Raji (cell line): ENCODE results near the gene NMUR1.

ENCODE experiments used
- POLR2A ChIP-seq: IDR thresholded peaks from 2 replicates; pipeline ENCODE4 v1.6.1; 2011; ENCODE audit warnings: low read depth, low read length, control low read depth; ENCODE audit not compliant: insufficient read depth

Gene NMUR1

DNA sequence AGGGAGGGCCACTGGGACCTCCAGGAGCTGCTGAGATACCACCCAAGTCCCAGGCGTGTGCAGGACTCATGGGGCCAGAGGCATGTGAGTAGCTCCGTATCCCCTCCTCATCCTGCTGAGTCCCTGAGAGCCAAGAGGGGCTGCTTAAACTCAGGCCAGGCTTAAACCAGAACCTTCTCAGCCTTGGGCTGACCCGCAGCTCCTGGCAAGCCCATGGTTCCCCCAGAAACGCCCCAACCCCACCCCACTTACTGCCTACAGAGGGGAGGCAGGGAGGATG, 2.5 kb upstream of the NMUR1 start:
- TF ChIP-seq POLR2A, result no peak

DNA sequence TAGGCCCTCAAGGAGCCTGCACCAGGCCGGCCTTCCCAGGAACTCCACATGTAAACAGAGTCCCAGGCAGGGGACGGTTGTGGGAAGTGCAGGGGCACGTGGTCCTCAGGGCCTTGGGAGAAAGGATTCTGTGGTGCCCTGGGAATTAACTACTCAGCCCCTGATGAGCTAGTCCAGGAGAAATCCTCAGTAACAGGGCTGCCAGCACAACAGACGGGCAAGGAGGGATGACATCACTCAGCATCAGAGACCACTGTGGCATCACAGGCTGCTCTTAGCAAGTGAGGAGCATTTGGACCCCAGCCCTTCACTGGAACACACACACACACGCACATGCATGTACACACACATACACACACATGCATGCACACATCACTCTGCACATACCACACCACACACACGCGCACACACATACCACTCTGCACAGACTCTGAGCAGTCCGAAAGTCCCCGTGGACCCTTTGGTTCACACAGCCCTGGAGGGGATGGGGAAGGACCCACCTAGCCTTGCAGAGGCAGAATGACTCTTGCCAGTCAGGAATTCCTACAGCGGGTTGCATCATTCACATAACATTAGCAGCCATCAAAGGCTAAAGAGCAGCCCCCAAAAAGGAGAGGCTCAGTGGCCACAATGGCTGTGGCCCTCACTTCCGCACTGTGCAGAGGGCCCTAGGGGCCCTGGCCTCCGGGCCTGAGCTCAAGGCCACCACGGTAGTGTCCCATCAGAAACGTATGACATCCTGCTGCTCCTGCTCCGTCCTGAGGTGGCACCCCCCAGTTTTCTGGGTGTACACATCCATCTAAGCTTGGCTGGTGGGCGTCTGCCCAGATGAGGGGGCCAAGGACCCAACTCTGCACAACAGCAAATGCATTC, 1.9 kb upstream of the NMUR1 start:
- TF ChIP-seq POLR2A, result no peak

DNA sequence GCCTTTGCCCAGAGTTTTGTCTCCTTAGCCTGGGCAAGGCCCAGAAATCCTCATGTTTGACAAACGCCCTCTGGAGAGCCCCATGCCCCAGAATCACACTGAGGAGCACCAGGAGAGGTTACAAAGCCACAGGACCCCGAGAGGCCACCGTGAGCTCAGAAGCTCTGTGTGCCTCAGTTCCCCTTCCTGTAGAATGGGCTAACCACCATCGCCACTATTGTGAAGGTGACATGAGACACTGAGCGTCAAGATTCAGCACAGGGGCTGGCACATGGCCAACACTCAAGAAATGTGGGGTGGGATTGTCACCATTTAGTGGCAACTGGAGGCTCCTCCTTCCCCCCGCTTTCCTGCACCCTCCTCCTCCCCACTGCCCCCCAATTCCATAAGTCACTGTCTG, 1.2 kb upstream of the NMUR1 start:
- no peak for TF ChIP-seq POLR2A

DNA sequence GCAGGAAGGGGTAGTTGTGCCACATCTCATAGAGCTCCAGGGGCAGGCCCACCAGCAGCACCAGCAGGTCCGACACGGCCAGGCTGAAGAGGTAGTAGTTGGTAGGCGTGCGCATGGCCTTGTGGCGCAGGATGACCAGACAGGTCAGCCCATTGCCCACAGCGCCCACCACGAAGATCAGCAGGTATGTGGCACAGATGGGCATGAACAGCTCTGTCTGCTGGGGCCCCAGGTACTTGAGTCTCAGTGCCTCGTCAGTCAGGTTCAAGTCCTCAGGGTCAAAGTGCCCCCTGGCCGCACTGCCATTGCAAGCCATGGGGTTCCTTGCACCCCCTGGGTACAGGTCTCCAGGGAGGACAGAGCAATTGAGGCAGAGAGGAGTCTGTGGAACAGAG, 1.6 kb downstream of the NMUR1 start:
- TF ChIP-seq POLR2A, result no peak

DNA sequence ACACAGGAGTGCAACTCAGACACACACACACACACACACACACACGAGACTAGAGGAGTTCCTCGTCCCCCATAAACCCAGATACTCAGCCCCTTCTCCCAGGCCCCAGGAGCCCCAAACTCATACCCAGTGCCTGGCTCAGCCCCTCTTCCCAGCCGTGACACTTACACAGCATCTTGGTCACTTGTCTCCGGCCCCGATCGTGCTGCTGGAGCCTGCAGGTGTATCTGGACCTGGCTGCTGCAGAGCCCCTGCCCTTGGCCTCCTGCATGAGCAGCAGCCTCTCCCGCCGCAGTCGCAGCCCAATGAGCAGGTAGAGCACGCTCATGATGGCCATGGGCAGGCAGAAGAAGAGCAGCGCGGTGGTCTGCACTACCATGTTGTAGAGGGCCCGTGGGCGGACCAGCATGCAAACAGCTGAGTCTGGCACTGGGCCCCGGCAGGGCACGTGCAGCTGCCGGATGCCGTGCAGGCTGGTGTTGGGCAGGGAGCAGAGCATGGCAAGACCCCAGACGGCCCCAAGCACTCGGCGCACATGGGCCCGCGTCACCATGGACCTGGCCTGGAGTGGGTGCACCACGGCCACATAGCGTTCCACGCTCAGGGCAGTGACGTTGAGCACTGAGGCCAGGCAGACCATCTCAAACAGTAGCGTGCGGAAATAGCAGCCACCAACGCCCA, 2.1 kb downstream of the NMUR1 start:
- TF ChIP-seq POLR2A, result no peak

DNA sequence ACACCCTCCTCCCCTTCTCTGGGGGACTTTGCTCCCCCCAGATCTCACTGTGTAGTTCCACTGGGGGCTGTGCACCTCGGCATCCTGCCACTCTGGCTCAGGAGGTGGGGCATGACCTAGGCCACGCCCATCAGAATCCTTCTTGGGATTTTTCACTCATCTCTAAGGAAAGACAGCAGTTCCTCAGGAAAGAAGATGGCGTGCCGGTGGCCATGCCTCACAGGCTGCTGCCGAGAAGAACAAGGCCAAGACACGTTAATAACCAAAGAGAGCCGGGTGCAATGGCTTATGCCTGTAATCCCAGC, 3.2 kb downstream of the NMUR1 start:
- no peak for TF ChIP-seq POLR2A

DNA sequence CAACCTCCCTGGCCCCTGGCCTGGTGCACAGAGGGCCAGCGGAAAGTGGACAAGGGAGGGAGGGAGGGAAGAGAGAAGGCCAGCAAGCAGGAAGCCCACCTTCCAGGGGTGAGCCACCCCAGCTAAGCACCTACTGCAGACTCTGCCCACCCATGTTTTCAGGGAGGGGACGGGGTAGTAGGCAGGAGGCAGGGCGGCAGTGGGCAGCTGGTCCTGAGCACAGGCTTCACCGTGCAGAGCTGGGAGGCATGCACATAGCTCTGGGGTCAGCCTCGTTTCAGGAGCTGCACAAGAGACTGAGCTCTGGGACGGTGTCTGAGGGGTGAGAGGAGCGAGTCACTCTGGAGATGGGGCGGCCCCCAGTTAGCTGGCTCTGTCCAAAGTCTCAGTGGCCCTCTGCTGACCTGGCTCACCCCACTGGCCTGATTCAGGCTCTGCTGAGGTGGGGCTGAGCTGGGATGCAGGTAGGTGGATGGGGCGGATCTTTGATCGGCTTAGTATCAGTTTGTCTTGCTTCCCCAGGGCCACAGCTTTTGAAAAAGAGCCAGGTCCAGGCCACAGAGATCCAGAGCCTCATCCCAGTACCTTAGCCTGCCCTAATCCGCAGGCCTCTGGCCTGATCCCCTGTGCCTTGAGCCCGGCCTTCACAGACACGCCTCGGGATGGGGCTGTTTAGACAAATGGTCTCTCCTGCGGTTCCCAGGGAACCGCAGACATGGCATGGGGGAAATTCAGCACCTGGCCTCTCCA, 3.7 kb downstream of the NMUR1 start:
- no peak for TF ChIP-seq POLR2A

DNA sequence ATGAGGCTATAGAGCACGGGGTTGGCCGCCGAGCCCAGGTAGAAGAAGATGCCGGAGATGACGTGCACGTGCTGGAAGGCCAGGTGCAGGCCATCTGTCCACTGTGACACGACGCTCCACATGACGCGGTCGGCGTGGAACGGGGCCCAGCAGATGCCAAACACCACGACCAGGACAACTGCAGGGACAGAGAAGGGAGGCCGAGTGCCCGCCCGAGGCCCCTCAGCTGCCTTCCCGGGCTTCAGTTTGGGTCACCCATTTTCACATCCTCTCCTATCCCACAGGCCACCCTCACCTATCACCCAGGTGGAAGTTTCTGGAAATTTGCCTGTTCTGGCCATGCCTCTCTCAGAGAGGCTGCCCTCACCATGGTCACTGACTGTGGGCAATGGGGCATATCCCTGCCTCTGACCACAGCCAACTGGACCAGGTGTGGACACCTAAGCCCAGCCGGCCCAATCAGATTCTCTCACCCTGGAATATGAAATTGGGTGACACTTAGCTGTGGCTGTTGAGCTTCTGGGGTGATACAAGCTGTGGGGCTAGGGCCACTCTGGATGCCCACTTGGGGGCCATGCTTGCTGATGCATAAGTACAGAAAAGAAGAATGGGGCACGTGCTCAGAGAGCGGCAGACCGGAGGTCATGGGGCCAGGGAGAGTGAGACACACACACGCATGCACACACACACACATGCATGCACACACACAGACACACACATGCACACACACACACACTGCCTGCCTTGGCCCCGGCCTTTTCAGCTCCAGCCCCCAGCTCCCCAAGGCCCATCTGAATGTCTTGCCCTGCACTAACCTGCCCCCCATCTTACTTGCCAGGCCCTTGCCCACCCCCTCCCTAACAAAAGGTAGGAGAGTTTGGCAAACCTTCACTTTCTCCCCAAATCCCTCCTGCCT, 4.7 kb downstream of the NMUR1 start:
- TF ChIP-seq POLR2A, result no peak

DNA sequence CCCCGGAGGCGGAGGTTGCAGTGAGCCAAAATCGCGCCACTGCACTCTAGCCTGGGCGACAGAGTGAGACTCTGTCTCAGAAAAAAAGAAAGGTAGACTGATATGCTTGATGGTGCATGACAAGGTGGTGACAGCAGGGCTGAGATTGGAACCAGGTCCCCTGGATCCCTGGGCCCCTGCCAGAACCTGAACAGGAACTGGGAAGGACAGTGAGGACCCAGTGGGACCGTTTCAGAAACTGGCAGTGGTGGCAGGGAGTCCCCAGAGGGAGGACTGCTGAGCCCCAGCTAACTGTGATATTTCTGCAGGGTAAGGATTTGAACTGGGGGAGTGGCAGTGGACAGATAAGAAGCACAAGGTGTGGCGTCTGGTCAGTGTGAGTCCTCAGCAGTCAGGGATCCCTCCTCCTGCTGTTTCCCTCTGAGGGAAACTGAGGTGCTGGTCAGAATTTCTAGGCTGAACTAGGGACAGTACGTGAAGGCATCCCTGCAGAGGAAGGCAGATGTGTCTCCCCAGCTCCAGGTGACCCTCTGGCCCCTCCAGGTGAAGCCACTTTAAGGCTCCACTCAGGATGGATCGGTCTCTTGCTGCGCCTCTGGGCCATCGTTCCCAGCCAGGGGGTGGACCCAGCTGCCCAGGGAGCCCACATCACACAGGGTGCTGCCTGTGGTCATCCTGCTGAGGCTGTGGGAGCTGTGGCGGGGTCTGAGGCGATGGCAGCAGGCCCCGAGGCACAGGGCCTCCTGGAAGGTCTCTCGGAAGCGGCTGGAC, 5.6 kb downstream of the NMUR1 start:
- TF ChIP-seq POLR2A, result no peak

DNA sequence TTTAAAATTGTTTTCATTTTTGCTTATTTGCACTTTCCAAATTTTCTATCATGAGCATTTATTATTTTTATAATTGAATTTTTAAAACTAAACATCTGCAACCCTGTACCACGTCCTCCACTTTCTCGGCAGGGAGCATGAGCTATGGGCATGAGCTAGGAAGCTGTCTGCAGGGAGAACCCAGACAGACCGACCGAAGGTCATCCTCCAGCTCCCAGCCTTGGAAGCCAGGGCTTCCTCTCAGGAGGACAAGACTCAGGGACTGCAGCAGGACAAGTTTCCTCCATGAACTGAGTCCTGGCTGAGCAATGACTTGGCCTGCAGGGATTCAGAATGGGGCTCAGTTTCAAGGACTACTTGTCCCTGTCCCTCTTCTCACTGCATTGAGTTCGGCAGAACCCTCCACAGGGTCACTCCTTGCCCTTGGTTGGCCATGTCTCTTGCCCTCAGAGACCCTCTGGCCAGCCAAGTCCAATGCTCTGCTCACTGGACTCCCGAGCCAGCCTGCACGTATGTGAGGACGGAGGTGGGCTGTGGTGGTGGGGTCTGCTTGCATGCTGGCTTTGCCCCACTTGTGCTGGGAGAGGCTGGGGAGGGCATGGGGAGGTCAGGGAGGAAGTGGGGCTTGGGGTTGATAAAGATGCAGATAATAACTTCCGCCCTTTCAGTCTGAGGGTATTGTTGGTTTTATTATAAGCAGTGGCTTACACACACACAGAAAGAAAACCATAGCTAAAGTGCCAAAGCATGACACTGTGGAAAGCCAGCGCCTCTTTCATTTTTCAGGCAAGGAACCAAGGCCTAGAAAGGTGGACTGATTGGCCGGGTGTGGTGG, 6.6 kb downstream of the NMUR1 start:
- TF ChIP-seq POLR2A, result no peak

DNA sequence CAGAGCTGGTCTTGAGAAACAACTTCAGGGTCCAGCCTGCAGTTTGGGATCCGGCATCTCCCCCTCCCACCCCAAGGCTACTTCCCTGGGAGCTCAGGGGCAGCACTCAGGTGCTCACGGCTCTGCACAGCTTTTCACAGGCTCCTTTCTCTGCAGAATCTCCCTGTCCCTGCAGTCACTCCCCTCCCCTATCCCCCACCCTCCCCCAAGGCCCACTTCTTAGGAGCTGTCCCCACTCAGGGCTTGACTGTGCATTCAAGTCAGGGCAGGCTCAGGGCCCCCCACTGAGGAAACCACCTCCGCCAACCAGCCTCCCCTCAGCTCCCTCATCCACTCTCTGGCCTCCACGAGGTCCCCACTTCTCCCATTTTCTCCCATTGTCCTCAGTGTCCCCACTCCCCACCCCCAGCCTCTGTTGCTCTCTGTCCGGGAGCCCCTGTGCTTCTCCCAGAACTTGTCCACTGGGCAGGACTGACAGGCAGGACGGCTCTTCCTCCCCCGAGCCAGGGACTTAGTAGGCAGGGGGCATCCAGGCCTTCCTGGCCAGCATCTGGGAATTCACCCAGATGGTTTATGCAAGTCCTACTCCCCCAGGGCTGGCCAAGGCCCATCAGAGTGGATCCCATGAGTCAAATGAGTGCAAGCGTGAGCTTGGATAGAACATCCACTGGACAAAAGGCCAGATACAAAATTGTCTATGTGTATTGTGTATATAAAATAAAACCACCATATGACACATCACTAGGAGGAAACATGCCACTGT, 7.6 kb downstream of the NMUR1 start:
- TF ChIP-seq POLR2A, result no peak

DNA sequence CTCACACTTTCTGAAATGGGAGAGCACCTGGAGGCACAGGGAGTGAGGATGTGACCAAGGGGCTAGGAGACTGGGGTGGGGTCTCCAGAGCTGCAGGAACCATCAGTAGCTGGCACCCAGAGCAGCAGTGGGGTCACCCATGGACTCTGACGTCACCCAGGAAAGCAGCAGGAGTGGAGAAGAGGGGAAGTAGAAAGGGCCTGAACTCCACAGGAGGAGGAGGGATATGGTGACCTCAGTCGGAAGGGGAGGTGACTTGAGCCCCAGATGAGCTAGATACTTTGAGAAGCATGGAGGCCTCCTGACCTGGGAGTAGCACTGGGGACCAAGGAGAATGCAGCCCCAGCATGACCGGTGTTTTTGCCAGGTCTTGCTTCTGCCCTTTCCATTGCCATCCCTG, 8.8 kb downstream of the NMUR1 start:
- no peak for TF ChIP-seq POLR2A
